HEK293 (cell line): ENCODE results near the gene FHDC1.

Experiments used
- KLF1 ChIP-seq: fragments of 450-650 bp; formaldehyde crosslinking; IDR thresholded peaks from 2 replicates; pipeline ENCODE4 v1.5.1; 2016; ENCODE audit warnings: missing biosample characterization, missing genetic modification characterization
- ZNF530 ChIP-seq: fragments of 450-650 bp; formaldehyde crosslinking; IDR thresholded peaks from 2 replicates; pipeline ENCODE4 v1.5.1; 2016; ENCODE audit warnings: low read depth, missing biosample characterization, missing genetic modification characterization
- TF ChIP-seq, protein P1 (sequence below): fragments of 450-650 bp; formaldehyde crosslinking; IDR thresholded peaks from 2 replicates; pipeline ENCODE4 v1.5.1; 2016; ENCODE audit warnings: missing biosample characterization, missing genetic modification characterization

DNA sequence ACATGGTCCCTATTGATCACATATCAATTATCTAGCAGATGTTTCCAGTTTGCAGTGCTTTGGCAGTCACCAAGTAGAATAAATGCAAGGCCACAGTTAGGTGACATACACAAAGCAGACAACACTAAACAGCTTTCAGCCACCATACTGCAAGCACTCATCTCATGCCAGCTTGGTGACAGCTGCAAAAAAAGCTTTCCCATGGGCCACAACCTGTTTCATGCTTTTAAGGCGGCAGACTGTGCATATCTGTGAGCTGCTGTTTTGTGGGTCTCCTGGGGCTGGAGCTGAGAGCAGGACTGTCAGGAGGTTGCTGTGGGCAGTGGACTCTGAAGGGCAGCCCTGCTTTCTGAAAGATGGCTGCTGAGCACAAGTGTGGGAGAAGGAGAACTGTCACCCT lies 82.6 kb downstream of the FHDC1 start:
- TF ChIP-seq ZNF530 (tag by site-specific recombination) (no peak), KLF1 (tag by site-specific recombination) (no peak)
- TF ChIP-seq, protein P1, sequence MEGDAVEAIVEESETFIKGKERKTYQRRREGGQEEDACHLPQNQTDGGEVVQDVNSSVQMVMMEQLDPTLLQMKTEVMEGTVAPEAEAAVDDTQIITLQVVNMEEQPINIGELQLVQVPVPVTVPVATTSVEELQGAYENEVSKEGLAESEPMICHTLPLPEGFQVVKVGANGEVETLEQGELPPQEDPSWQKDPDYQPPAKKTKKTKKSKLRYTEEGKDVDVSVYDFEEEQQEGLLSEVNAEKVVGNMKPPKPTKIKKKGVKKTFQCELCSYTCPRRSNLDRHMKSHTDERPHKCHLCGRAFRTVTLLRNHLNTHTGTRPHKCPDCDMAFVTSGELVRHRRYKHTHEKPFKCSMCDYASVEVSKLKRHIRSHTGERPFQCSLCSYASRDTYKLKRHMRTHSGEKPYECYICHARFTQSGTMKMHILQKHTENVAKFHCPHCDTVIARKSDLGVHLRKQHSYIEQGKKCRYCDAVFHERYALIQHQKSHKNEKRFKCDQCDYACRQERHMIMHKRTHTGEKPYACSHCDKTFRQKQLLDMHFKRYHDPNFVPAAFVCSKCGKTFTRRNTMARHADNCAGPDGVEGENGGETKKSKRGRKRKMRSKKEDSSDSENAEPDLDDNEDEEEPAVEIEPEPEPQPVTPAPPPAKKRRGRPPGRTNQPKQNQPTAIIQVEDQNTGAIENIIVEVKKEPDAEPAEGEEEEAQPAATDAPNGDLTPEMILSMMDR (tag by site-specific recombination), result no peak
